GM12873 (cell line): Measurements from ENCODE around the gene ZPLD1.

ENCODE experiments used
- TF ChIP-seq, protein P1 (sequence below): IDR thresholded peaks from 2 replicates; pipeline ENCODE4 v1.5.1; 2012; ENCODE audit warnings: low read depth, mild to moderate bottlenecking, moderate library complexity, low read length, control low read depth; ENCODE audit not compliant: insufficient read depth; ENCODE audit errors: missing control alignments

ZPLD1 gene

GRCh38 chr3:102400142-102400541 lies 34.7 kb upstream of the ZPLD1 start:
- TF ChIP-seq, protein P1, sequence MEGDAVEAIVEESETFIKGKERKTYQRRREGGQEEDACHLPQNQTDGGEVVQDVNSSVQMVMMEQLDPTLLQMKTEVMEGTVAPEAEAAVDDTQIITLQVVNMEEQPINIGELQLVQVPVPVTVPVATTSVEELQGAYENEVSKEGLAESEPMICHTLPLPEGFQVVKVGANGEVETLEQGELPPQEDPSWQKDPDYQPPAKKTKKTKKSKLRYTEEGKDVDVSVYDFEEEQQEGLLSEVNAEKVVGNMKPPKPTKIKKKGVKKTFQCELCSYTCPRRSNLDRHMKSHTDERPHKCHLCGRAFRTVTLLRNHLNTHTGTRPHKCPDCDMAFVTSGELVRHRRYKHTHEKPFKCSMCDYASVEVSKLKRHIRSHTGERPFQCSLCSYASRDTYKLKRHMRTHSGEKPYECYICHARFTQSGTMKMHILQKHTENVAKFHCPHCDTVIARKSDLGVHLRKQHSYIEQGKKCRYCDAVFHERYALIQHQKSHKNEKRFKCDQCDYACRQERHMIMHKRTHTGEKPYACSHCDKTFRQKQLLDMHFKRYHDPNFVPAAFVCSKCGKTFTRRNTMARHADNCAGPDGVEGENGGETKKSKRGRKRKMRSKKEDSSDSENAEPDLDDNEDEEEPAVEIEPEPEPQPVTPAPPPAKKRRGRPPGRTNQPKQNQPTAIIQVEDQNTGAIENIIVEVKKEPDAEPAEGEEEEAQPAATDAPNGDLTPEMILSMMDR = no peak

GRCh38 chr3:102400766-102401165 lies 34.0 kb upstream of the ZPLD1 start:
- TF ChIP-seq, protein P1 = no peak

- TF ChIP-seq, protein P1 = no peak
Measured at GRCh38 chr3:102410616-102411015, 24.2 kb upstream of the ZPLD1 start.

DNA sequence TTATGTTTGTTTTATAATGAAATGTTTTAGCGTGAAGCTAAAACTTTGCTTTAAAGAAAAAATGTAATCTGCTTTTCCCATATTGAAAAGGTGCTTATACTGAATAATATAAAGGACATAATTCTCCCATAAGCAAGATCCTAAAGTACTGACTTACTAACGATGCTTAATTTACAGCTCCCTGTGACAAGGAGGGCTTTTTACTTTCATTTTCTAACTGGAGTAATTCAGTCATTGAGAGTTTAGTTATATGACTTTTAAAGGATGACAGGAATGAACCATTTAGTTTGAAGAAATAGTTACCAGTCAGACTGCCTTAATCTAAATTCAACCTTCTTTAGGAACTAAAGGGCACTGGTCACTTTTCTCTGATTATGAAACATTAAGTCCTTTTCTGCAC lies 19.3 kb upstream of the ZPLD1 start:
- TF ChIP-seq, protein P1 = no peak

- TF ChIP-seq, protein P1 = no peak
Measured at GRCh38 chr3:102419786-102420185, 15.0 kb upstream of the ZPLD1 start.

DNA sequence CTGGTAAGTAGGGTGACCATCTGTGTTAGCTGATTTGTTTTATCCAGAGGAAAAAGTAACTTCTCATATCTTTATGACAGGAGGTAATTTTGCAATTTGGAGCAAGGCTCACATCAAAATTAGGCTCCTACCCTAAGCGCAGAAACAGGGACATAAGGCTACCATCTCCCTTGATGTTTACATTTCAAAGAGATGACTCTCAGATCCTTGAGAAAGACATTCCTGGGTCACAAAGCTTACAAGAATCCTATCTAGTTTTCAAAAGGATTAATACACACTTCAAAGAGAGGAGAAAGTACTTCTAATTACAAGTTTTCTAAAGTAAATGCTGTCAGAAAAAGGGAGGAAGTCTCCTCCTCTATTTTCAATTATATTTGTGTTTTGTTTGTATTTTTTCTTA lies 7.0 kb downstream of the ZPLD1 start:
- TF ChIP-seq, protein P1 = no peak

GRCh38 chr3:102443021-102443420 lies 8.2 kb downstream of the ZPLD1 start:
- TF ChIP-seq, protein P1 = no peak
